ENCODE results near the gene DNAJC16. TPM values are rescaled to one million over a fixed set of nuclear protein-coding genes. Genes with fewer than 3 reads are reported as not detected.
A peak's percentile ranks its signal among the peaks of the same experiment; 100 is the strongest.

The DNAJC16 gene
- total RNA-seq, 1 donor from 2014 or later: 35.9 TPM

DNA sequence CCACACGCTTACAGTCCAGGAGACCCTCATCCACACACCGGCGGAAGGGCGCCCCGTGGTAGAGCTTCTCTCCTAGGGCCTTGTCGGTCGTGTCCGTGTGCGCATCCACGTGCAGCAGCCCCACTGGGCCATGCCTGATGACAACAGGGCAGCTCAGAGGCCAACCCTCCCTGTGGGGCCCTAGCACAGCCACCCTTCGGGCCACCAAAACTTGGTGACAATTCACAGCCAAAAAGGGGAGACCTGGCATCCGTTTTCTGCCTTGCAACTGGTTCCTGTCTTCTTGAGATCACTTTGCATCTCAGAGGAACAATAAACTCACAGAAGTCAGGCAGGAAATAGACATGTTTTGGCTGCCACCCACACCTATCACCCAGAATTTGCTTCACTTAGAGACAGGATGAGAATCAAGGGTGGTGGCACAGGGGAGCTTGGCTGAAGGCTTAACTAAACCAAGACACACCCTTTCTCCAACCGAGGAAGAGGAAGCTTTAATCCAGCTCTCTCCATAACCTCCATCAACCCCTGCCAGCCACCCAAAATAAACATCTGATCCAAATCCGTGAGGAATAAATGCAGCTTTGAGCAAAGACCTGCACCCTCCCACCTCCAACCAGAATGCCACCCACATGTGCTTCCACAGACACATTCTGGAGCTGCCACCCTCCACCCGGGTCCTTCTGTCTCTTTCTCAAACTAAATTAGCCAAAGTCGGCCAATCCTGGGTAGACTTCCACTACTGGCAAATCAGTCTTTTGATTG, 52.5 kb downstream of the DNAJC16 start:
- H3K4me1 Mint-ChIP-seq: peaks cover 38% of the 10 kb centered on the region
- POLR2A ChIA-PET: interaction anchor here (0.7 to 2.0 kb wide), 6 partner anchors 7 to 106 kb away, joined by 3 to 16 read pairs (median 4); no protein-coding TSS in a partner anchor
- H3K36me3 Mint-ChIP-seq (ENCODE audit: low read depth): peaks cover 9% of the 10 kb centered on the region

DNA sequence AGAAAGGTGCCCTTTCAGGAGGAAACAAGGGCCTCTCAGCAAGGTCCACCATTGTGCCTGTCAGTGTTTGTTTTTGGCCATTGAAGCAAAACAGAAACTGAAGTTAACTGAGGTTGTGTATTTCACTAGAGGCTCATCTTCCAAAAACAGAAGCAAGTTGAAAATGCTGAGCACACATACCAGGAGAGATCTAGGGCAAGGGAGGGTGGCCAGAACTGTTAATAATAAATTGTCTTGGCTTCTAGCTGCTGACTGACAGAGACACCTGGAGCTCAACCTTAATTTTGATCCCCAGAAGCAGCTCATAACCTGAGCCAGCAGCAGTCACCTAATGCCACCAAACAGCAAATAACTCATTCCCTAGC, 53.0 kb downstream of the DNAJC16 start:
- intact Hi-C loops (cut with micrococcal nuclease): no loop called here
- ATAC-seq (ENCODE audit: low read depth) (peak; percentile 15), DNase-seq (no peak)
- Mint-ChIP-seq H3K4me1 (peaks cover 41% of the 10 kb centered on the region), H3K27me3 (no peaks in the 10 kb centered on the region), H3K4me3 (peak overlapping the region; percentile 32), H3K9me3 (no peaks in the 10 kb centered on the region), H3K27ac (peak overlapping the region; percentile 88), H3K36me3 (ENCODE audit: low read depth) (peaks cover 6% of the 10 kb centered on the region)
- ChIA-PET CTCF (no interaction called here), POLR2A (interaction anchor here (0.7 to 2.0 kb wide), 6 partner anchors 8 to 105 kb away, joined by 3 to 16 read pairs (median 4); no protein-coding TSS in a partner anchor)
- TF ChIP-seq, protein P1, sequence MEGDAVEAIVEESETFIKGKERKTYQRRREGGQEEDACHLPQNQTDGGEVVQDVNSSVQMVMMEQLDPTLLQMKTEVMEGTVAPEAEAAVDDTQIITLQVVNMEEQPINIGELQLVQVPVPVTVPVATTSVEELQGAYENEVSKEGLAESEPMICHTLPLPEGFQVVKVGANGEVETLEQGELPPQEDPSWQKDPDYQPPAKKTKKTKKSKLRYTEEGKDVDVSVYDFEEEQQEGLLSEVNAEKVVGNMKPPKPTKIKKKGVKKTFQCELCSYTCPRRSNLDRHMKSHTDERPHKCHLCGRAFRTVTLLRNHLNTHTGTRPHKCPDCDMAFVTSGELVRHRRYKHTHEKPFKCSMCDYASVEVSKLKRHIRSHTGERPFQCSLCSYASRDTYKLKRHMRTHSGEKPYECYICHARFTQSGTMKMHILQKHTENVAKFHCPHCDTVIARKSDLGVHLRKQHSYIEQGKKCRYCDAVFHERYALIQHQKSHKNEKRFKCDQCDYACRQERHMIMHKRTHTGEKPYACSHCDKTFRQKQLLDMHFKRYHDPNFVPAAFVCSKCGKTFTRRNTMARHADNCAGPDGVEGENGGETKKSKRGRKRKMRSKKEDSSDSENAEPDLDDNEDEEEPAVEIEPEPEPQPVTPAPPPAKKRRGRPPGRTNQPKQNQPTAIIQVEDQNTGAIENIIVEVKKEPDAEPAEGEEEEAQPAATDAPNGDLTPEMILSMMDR (IDR thresholded peaks at IDR 0.05): no peak

More for the DNA sequence above, 52.5 kb downstream of the DNAJC16 start:
- Mint-ChIP-seq H3K9me3 (no peaks in the 10 kb centered on the region), H3K4me3 (peak overlapping the region; percentile 32), H3K27ac (peak overlapping the region; percentile 88), H3K27me3 (no peaks in the 10 kb centered on the region)
- intact Hi-C loops (cut with micrococcal nuclease): no loop called here
- peak; percentile 73 for ATAC-seq (ENCODE audit: low read depth)
- TF ChIP-seq, protein P1 (IDR thresholded peaks at IDR 0.05): no peak
- CTCF ChIA-PET: interaction anchor here (0.6 kb wide), 1 partner anchor 26 kb away, joined by 3 read pairs; no protein-coding TSS in a partner anchor
- DNase-seq: no peak

DNA sequence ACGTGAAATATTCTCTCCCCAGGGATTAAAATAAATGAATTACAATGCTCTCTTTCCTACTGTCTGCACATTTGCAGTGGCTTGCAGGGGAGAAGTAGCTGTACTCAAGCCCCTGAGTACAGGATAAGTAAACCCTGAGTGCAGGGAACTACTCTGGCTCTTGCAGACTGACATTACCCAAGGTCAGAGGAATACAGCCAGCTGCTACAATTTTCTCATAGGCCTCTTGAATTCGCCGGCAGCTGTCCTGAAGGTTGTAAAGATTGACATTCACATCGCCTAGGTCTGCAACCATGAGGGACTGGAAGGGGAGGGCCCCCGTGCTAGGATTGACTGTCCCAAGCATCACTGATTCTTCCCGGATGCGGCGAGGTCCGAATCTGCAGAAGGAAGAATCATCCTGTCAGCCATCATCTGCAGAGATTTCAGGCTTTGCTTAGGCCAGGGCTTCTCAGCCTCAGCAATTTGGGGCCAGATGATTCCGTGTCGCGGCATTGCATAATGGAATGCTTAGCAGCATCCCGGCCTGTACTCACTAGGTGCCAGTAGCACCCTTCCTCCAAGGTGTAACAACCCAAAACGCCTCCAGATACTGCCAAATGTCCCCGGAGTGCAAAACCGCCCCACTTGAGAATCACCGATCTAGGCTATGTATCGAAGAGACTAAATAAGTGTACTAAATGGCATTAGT, 56.5 kb downstream of the DNAJC16 start:
- H3K36me3 Mint-ChIP-seq (ENCODE audit: low read depth): peaks cover 11% of the 10 kb centered on the region
- no peak for DNase-seq
- TF ChIP-seq, protein P1 (IDR thresholded peaks at IDR 0.05): no peak
- ATAC-seq (ENCODE audit: low read depth): no peak
- CTCF ChIA-PET: no interaction called here
- H3K9me3 Mint-ChIP-seq: no peaks in the 10 kb centered on the region
- POLR2A ChIA-PET: interaction anchor here (1.1 to 2.2 kb wide), 2 partner anchors 12 to 21 kb away, joined by 6 to 7 read pairs; no protein-coding TSS in a partner anchor
- H3K4me3 Mint-ChIP-seq: peak overlapping the region; percentile 24
- H3K4me1 Mint-ChIP-seq: peaks cover 34% of the 10 kb centered on the region
- intact Hi-C loops (cut with micrococcal nuclease): no loop called here
- H3K27me3 Mint-ChIP-seq: no peaks in the 10 kb centered on the region
- H3K27ac Mint-ChIP-seq: no peak overlapping the region

DNA sequence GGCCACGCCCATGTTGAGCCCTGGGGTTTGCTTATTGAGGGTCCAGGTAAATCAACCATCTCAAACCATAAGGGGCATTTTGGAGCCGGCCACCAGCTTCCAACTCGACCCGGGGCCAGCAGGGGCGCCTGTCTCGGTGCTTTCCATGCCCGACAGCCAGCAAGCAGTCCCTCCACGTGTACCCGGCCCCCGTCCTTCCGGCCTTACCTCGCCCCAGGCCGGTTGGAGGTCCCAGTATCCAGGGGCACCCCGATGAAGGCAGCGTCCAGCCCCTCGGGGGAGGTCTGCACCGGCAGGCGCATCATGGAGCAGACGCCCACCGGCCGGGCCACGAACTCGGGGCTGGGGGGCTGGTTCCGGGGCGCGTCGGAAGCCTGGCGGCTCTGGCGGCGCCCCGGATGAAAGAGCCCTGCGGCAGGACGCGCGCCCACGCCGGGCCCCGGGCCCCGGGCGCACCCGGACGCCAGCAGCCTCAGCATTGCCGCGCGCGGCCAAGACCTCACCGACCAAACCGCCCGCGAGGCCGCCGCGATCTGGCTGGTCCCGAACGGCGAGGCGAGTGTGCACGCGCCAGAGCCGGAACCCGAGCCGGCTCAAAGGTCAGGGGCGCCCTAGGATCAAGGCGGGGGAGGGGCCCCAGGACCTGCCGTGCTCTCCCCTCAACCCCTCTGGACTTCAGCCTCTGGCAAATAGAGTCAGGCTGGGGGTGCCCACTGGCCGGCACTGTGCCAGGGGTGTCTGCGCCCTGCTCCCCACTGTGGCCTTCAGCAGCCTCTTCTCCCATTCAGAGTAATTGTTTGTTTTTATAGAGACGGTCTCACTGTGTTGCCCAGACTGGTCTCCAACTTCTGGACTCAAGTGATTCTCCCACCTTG, 58.1 kb downstream of the DNAJC16 start, which contains the start of gene AGMAT:
Gene AGMAT (minus strand): TSS at position 563 of the 875 bp plus-strand sequence. CDS start 84 bp downstream, at position 479.
- Mint-ChIP-seq H3K4me1 (peaks cover 19% of the 10 kb centered on the region), H3K4me3 (peak within 1 kb of the TSS; percentile 82), H3K36me3 (ENCODE audit: low read depth) (peaks cover 15% of the 10 kb centered on the region), H3K27ac (peak within 1 kb of the TSS; percentile 81), H3K27me3 (no peaks in the 10 kb centered on the region), H3K9me3 (no peaks in the 10 kb centered on the region)
- ATAC-seq (ENCODE audit: low read depth): peak; percentile 87
- ChIA-PET POLR2A (interaction anchor here (0.5 to 2.2 kb wide), 9 partner anchors 11 to 112 kb away, joined by 3 to 15 read pairs (median 4); partner anchors contain the start of gene CASP9), CTCF (interaction anchor here (1.3 to 1.4 kb wide), 2 partner anchors 14 to 42 kb away, joined by 3 to 4 read pairs; no protein-coding TSS in a partner anchor)
- peak; percentile 64 for DNase-seq
- TF ChIP-seq, protein P1 (IDR thresholded peaks at IDR 0.05): no peak
- intact Hi-C loops (cut with micrococcal nuclease): loop anchor here (1.0 kb wide), 4 partner anchors 13 to 57 kb away; partner anchors contain the start of gene DDI2

Measured in activated B cell treated with CpG ODN at 0.5 μM for 24 hours (primary cell).